Spleen (tissue), 11 donors: ENCODE results near the gene PDLIM7. TPM values are rescaled to one million over a fixed set of nuclear protein-coding genes. Genes with fewer than 3 reads are reported as not detected.
A peak's percentile ranks its signal among the peaks of the same experiment; 100 is the strongest.

Source experiments
- DNase-seq: peaks from one replicate; pipeline ENCODE4 v3.0.0-alpha.2; 2020
- H3K27ac ChIP-seq, 8 donors: fragments of 200-600 bp; sonication (generic) in 7 of 8; 1 replicate in 4 of 8; 2 replicates in 4 of 8; pipeline versions ENCODE4 v1.5.0 to v1.8.0; 2016 to 2021; ENCODE audit warnings: inconsistent platforms in 4 of 8, mild to moderate bottlenecking in 4 of 8, moderate library complexity in 1 of 8
- H3K27me3 ChIP-seq, 7 donors: fragments of 200-600 bp; sonication (generic) in 6 of 7; replicated peaks in 1 of 7; 1 replicate in 4 of 7; 2 replicates in 3 of 7; pipeline versions ENCODE4 v1.5.0 to v1.8.0; 2016 to 2021; ENCODE audit warnings: inconsistent platforms in 3 of 7, mild to moderate bottlenecking in 1 of 7
- H3K36me3 ChIP-seq, 6 donors: fragments of 200-600 bp; sonication (generic) in 5 of 6; 1 replicate in 4 of 6; 2 replicates in 2 of 6; pipeline versions ENCODE4 v1.5.0 to v1.8.0; 2016 to 2021; ENCODE audit warnings: inconsistent platforms in 2 of 6
- H3K4me1 ChIP-seq, 6 donors: fragments of 200-600 bp; sonication (generic) in 5 of 6; 1 replicate in 3 of 6; 2 replicates in 3 of 6; pipeline versions ENCODE4 v1.5.0 to v1.8.0; 2016 to 2021; ENCODE audit warnings: inconsistent platforms in 3 of 6
- H3K4me3 ChIP-seq, 8 donors: fragments of 200-600 bp; sonication (generic) in 7 of 8; 1 replicate in 4 of 8; 2 replicates in 4 of 8; pipeline versions ENCODE4 v1.5.0 to v1.8.0; 2016 to 2021; ENCODE audit warnings: inconsistent platforms in 4 of 8, mild to moderate bottlenecking in 4 of 8, moderate library complexity in 2 of 8
- H3K9me3 ChIP-seq, 8 donors: fragments of 200-600 bp; sonication (generic) in 7 of 8; 1 replicate in 4 of 8; 2 replicates in 4 of 8; pipeline versions ENCODE4 v1.5.0 to v1.8.0; 2016 to 2021; ENCODE audit warnings: inconsistent platforms in 4 of 8
- POLR2A ChIP-seq, 3 donors: fragments of 450-650 bp; IDR thresholded peaks; one replicate each; pipeline ENCODE4 v1.5.1; 2017; ENCODE audit warnings: antibody characterized with exemption in 3 of 3, mild to moderate bottlenecking in 1 of 3
- POLR2AphosphoS5 ChIP-seq, 3 donors: sonication (generic); formaldehyde crosslinking; IDR thresholded peaks; one replicate each; pipeline ENCODE4 v1.5.1; 2017; ENCODE audit warnings: antibody characterized with exemption in 3 of 3
- WGBS, 5 donors: extraction: QIAGEN DNeasy Blood & Tissue Kit in 3 of 5; methylation state at CpG; one replicate each; pipeline versions ENCODE4 v1.1.5 to v1.1.7; 2013 to 2018; 5-methylcytosine and 5-hydroxymethylcytosine counted together
- intact Hi-C: fragments of 100-400 bp; cut with DNase I; formaldehyde crosslinking; loops from one replicate; pipeline ENCODE4 v1.15.0; 2023; ENCODE audit warnings: low total_unique reads
- polyA plus RNA-seq, 3 donors: library from polyadenylated mRNA; stranded (reverse); fragments of 200-250 nt; gene quantifications; one replicate each; pipeline ENCODE4 v1.2.1, GENCODE V29; 2013
- total RNA-seq, 7 donors: library from RNA; depleted of rRNA in 3 of 7; stranded (reverse); fragments of >200 nt in 3 of 7; fragmentation: NEBNext Ultra II Directional in 4 of 7; extraction: Animal tissue kit (Norgen Biotek cat#: 25700) in 4 of 7; gene quantifications; one replicate each; pipeline versions ENCODE4 v1.1.0 to v1.2.1, GENCODE V29; 2016 to 2021
- TF ChIP-seq, protein P1 (sequence below), 11 experiments: fragments of 200-600 bp in 7 of 11; fragments of 450-650 bp in 4 of 11; sonication (generic) in 4 of 11; IDR thresholded peaks in 8 of 11; conservative IDR thresholded peaks in 3 of 11; 1 replicate in 7 of 11; 2 replicates in 4 of 11; pipeline versions ENCODE4 v1.4.0 to v1.8.0; 2016 to 2021; ENCODE audit warnings: antibody characterized with exemption in 11 of 11, inconsistent platforms in 4 of 11, mild to moderate bottlenecking in 1 of 11
- donor health status: healthy with polysubstance abuse.
- donor health status: DM: no; HTN: no; CAD: no; lungs with moderate emphysema.
- donor health status: DM: no; HTN: no; CAD: no.
- donor health status: Bipolar disorder and iron deficiency.
- donor health status: healthy.
- donor health status: DM: no; HTN: no; CAD: no.
- donor health status: DM: yes; HTN: yes; CAD: no.

Gene PDLIM7
- total and polyA plus RNA-seq, 10 donors = 42.5 to 220 (median 85.1) TPM

DNA sequence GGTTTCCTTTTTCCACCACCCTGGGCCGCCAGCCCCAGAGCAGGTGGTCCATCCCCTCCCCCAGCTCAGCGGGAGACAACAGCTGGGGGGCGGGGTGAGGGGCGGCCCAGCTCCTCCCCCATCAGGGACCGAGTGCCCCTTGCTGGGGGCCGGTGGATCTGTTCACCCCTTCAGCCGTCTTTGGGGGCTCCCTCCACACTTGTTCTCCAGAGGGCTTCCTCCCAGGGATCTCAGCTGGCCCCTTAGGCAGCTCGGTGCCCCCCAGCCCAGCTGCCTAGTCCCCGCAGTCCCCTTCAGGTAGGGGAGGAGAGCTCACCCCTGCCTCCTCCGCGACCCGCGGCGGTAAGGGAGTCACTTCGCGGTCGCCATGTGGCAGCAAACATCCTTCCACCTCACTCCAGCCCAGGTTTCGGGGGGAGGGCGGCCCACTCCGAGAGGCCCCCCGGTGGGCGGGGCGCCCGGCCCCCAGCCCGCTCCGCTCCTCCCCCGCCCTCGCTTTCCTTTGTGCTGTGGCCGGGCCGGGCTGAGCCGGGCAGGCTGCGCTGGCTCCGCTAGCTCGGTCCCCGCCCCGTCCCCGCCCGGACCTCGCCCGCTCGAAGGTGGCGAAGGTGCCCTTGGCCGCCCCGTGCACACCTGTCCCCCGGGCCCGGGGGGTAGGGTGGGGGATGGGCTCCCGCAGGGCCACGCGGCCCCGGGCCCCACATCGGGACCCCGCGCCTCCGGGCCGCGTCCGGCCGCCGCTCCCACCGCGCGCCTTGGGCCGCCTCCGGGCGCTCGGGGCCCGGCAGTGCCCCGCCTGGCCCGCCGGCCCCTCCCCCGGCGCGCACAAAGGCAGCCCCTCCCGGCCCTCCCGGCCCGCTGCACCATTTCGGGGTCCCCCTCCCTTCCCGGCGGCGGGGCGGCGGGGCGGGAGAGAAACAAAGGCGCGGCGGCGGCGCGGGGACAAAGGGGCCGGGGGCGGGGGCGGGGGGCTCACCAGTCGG, 24.7 kb downstream of the PDLIM7 start:
- peaks cover 0 to 32% (median 10%) of the 10 kb centered on the region in 7 donors for H3K27me3 ChIP-seq
- peak overlapping the region; percentile 38 to 82 (median 53) for H3K4me3 ChIP-seq
- H3K9me3 ChIP-seq = no peaks in the 10 kb centered on the region
- peaks cover 4 to 86% (median 52%) of the 10 kb centered on the region in 6 donors for H3K4me1 ChIP-seq
- peak; percentile 85 for DNase-seq
- no peaks in the 10 kb centered on the region for H3K36me3 ChIP-seq
- 2% methylated on average over 32 to 93 of the region's 93 CpGs for WGBS, 5 donors
- intact Hi-C loops = no loop called here
- TF ChIP-seq POLR2AphosphoS5 (IDR thresholded peaks at IDR 0.05) (peak in 2 of 3 donors; percentile 11 to 36), POLR2A (IDR thresholded peaks at IDR 0.05) (no peak)
- TF ChIP-seq, protein P1, sequence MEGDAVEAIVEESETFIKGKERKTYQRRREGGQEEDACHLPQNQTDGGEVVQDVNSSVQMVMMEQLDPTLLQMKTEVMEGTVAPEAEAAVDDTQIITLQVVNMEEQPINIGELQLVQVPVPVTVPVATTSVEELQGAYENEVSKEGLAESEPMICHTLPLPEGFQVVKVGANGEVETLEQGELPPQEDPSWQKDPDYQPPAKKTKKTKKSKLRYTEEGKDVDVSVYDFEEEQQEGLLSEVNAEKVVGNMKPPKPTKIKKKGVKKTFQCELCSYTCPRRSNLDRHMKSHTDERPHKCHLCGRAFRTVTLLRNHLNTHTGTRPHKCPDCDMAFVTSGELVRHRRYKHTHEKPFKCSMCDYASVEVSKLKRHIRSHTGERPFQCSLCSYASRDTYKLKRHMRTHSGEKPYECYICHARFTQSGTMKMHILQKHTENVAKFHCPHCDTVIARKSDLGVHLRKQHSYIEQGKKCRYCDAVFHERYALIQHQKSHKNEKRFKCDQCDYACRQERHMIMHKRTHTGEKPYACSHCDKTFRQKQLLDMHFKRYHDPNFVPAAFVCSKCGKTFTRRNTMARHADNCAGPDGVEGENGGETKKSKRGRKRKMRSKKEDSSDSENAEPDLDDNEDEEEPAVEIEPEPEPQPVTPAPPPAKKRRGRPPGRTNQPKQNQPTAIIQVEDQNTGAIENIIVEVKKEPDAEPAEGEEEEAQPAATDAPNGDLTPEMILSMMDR (IDR thresholded peaks at IDR 0.05 in 8 of 11, conservative IDR thresholded peaks at IDR 0.05 in 3 of 11) = no peak
- H3K27ac ChIP-seq = peak overlapping the region in 7 of 8 donors; percentile 27 to 81 (median 66)

- intact Hi-C loops = no loop called here
- Histone ChIP-seq H3K36me3 (peaks cover 0 to 10% (median 4%) of the 10 kb centered on the region in 6 donors), H3K27ac (peak overlapping the region in 3 of 8 donors; percentile 72 to 81 (median 78)), H3K4me3 (peak overlapping the region in 5 of 8 donors; percentile 50 to 82 (median 59)), H3K9me3 (no peaks in the 10 kb centered on the region), H3K27me3 (peaks cover 0 to 32% (median 10%) of the 10 kb centered on the region in 7 donors), H3K4me1 (peaks cover 4 to 77% (median 47%) of the 10 kb centered on the region in 6 donors)
- no peak for DNase-seq
- no peak for TF ChIP-seq POLR2A (IDR thresholded peaks at IDR 0.05)
- TF ChIP-seq POLR2AphosphoS5 (IDR thresholded peaks at IDR 0.05) = no peak
- TF ChIP-seq, protein P1 (IDR thresholded peaks at IDR 0.05 in 8 of 11, conservative IDR thresholded peaks at IDR 0.05 in 3 of 11) = no peak
- 73 to 76% (median 75%) methylated on average over 9 to 14 of the region's 14 CpGs for WGBS, 5 donors
Observed at GRCh38 chr5:177471610-177472356, 25.6 kb downstream of the PDLIM7 start.

DNA sequence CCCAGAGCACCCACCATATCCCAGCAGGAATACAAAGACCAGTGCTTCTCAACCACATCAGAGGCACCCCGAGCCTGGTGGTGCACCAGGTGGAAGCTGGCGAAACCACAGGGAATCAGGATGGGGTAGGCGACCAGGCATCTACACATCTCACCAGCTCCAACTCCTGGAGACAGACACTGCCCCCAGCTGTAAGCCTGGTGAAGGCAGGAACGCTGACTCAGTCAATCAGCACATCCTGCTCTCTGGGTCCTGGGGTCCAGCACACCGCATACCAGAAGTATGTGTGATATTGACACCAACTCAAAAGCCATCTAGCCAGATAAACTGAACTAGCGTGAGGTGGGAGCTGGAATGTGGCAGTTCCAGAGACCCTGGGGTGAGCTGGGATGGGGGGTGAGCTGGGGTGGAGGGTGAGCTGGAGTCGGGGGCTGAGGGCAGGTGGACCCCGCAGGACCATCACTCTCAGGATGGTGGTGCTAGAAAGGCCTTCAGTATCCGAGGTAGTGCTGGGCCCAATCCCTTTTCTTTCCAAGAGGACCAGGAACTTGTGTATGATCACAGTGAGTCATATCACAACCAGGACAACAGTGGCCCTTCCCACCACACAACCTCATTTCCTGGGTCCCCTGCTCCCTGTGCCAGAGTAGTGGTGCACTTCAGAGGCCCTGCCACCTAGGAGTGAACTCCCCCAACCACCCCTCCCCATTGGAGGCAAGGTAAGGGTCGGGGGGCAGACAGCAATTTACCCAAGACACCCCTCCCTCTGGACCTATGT, 26.5 kb downstream of the PDLIM7 start:
- 83 to 91% (median 87%) methylated on average over 9 to 10 of the region's 10 CpGs for WGBS, 5 donors

More for the DNA sequence above, 26.5 kb downstream of the PDLIM7 start:
- H3K36me3 ChIP-seq = peaks cover 0 to 18% (median 8%) of the 10 kb centered on the region in 6 donors
- TF ChIP-seq, protein P1 (IDR thresholded peaks at IDR 0.05 in 8 of 11, conservative IDR thresholded peaks at IDR 0.05 in 3 of 11) = no peak
- intact Hi-C loops = no loop called here
- peak overlapping the region in 1 of 8 donors; percentile 81 for H3K27ac ChIP-seq
- no peaks in the 10 kb centered on the region for H3K9me3 ChIP-seq
- H3K4me3 ChIP-seq = no peak overlapping the region
- peaks cover 4 to 68% (median 39%) of the 10 kb centered on the region in 6 donors for H3K4me1 ChIP-seq
- H3K27me3 ChIP-seq = peaks cover 0 to 32% (median 10%) of the 10 kb centered on the region in 7 donors
- no peak for DNase-seq
